BLaER1 treated with 17β-estradiol and CSF1 and Interleukin-3, amounts not matched to agents 10 nM and 100 nM (cell line): ENCODE data around the gene CHST2.
A peak's percentile ranks its signal among the peaks of the same experiment; 100 is the strongest.

ENCODE experiments used
- H3K27ac ChIP-seq, 11 experiments: shearing (Covaris generic); formaldehyde crosslinking; 2 replicates each; pipeline ENCODE4 v1.8.1; 2022
- H3K27me3 ChIP-seq, 11 experiments: shearing (Covaris generic); formaldehyde crosslinking; 2 replicates each; pipeline ENCODE4 v1.8.1; 2022
- H3K36me3 ChIP-seq, 11 experiments: shearing (Covaris generic); formaldehyde crosslinking; 2 replicates each; pipeline ENCODE4 v1.8.1; 2022
- H3K4me1 ChIP-seq, 10 experiments: shearing (Covaris generic); formaldehyde crosslinking; 2 replicates each; pipeline ENCODE4 v1.8.1; 2022
- H3K4me2 ChIP-seq, 11 experiments: shearing (Covaris generic); formaldehyde crosslinking; 2 replicates each; pipeline ENCODE4 v1.8.1; 2022
- H3K4me3 ChIP-seq, 10 experiments: shearing (Covaris generic); formaldehyde crosslinking; 2 replicates each; pipeline ENCODE4 v1.8.1; 2022
- H3K9ac ChIP-seq, 11 experiments: shearing (Covaris generic); formaldehyde crosslinking; 2 replicates each; pipeline ENCODE4 v1.8.1; 2022
- H3K9me3 ChIP-seq, 11 experiments: shearing (Covaris generic); formaldehyde crosslinking; replicated peaks in 1 of 11; 2 replicates each; pipeline ENCODE4 v1.8.1; 2022
- H4K20me1 ChIP-seq, 11 experiments: shearing (Covaris generic); formaldehyde crosslinking; 2 replicates each; pipeline ENCODE4 v1.8.1; 2022
- Cebpa-rat ChIP-seq, 11 experiments: shearing (Covaris generic); IDR thresholded peaks; 2 replicates each; pipeline ENCODE4 v1.8.1; 2022

CHST2 gene

GRCh38 chr3:143134471-143134870 is 14.9 kb downstream of the CHST2 start:
- no peaks in the 10 kb centered on the region; a peak in 1 of 22 replicates for H3K9me3 ChIP-seq
- H3K4me2 ChIP-seq = peak overlapping the region in 3 of 11 experiments; percentile 49 to 82 (median 77); a peak in 5 of 22 replicates
- H3K4me3 ChIP-seq = no peak overlapping the region
- no peaks in the 10 kb centered on the region for H3K36me3 ChIP-seq
- no peaks in the 10 kb centered on the region for H4K20me1 ChIP-seq
- TF ChIP-seq Cebpa-rat (IDR thresholded peaks at IDR 0.05) = no peak
- peak overlapping the region in 3 of 11 experiments; percentile 4 to 53 (median 12); a peak in 4 of 22 replicates for H3K27ac ChIP-seq
- 0 out of 22 replicates have a peak overlapping the region, but pooled peaks of 1 of the 11 experiments have one; percentile 13 for H3K9ac ChIP-seq
- no peaks in the 10 kb centered on the region for H3K27me3 ChIP-seq
- H3K4me1 ChIP-seq = peaks cover 0 to 51% (median 0%) of the 10 kb centered on the region in 10 experiments; a peak in 7 of 20 replicates

GRCh38 chr3:143135150-143135549 is 15.6 kb downstream of the CHST2 start:
- H3K4me2 ChIP-seq = peak overlapping the region in 4 of 11 experiments; percentile 6 to 82 (median 63); a peak in 6 of 22 replicates

GRCh38 chr3:143137435-143138036 is 18.0 kb downstream of the CHST2 start:
- Histone ChIP-seq H3K27me3 (no peaks in the 10 kb centered on the region), H3K9ac (no peak overlapping the region), H3K9me3 (no peaks in the 10 kb centered on the region; a peak in 1 of 22 replicates), H3K27ac (no peak overlapping the region), H3K36me3 (no peaks in the 10 kb centered on the region), H3K4me3 (no peak overlapping the region), H3K4me1 (peaks cover 0 to 51% (median 0%) of the 10 kb centered on the region in 10 experiments; a peak in 7 of 20 replicates), H4K20me1 (no peaks in the 10 kb centered on the region), H3K4me2 (no peak overlapping the region)
- TF ChIP-seq Cebpa-rat (IDR thresholded peaks at IDR 0.05) = no peak

More at GRCh38 chr3:143135150-143135549, 15.6 kb downstream of the CHST2 start:
- Histone ChIP-seq H3K9me3 (no peaks in the 10 kb centered on the region; a peak in 1 of 22 replicates), H3K4me1 (peaks cover 0 to 53% (median 0%) of the 10 kb centered on the region in 10 experiments; a peak in 7 of 20 replicates), H3K27me3 (no peaks in the 10 kb centered on the region), H3K36me3 (no peaks in the 10 kb centered on the region), H3K9ac (0 out of 22 replicates have a peak overlapping the region, but pooled peaks of 1 of the 11 experiments have one; percentile 13), H3K4me3 (no peak overlapping the region), H4K20me1 (no peaks in the 10 kb centered on the region), H3K27ac (peak overlapping the region in 3 of 11 experiments; percentile 12 to 60 (median 21); a peak in 4 of 22 replicates)
- TF ChIP-seq Cebpa-rat (IDR thresholded peaks at IDR 0.05) = no peak

- no peak overlapping the region for H3K27ac ChIP-seq
- no peaks in the 10 kb centered on the region for H3K27me3 ChIP-seq
- H4K20me1 ChIP-seq = no peaks in the 10 kb centered on the region
- peaks cover 0 to 37% (median 0%) of the 10 kb centered on the region in 10 experiments; a peak in 7 of 20 replicates for H3K4me1 ChIP-seq
- H3K9ac ChIP-seq = no peak overlapping the region
- H3K9me3 ChIP-seq = no peaks in the 10 kb centered on the region
- TF ChIP-seq Cebpa-rat (IDR thresholded peaks at IDR 0.05) = no peak
- H3K4me2 ChIP-seq = no peak overlapping the region
- no peaks in the 10 kb centered on the region for H3K36me3 ChIP-seq
- H3K4me3 ChIP-seq = no peak overlapping the region
These were observed 19.4 kb downstream of the CHST2 start for GRCh38 chr3:143138953-143139352.

- Histone ChIP-seq H3K4me1 (peaks cover 0 to 29% (median 0%) of the 10 kb centered on the region in 10 experiments; a peak in 7 of 20 replicates), H3K9ac (no peak overlapping the region), H3K4me3 (no peak overlapping the region), H3K36me3 (no peaks in the 10 kb centered on the region), H3K27ac (no peak overlapping the region), H4K20me1 (no peaks in the 10 kb centered on the region), H3K27me3 (no peaks in the 10 kb centered on the region), H3K9me3 (no peaks in the 10 kb centered on the region), H3K4me2 (no peak overlapping the region; a peak in 1 of 22 replicates)
- no peak for TF ChIP-seq Cebpa-rat (IDR thresholded peaks at IDR 0.05)
These were observed 20.2 kb downstream of the CHST2 start for GRCh38 chr3:143139762-143140161.

- TF ChIP-seq Cebpa-rat (IDR thresholded peaks at IDR 0.05) = no peak
- Histone ChIP-seq H3K4me3 (no peak overlapping the region), H3K4me1 (peaks cover 0 to 21% (median 0%) of the 10 kb centered on the region in 10 experiments; a peak in 6 of 20 replicates), H3K27me3 (no peaks in the 10 kb centered on the region), H3K4me2 (no peak overlapping the region), H3K36me3 (no peaks in the 10 kb centered on the region), H3K9ac (no peak overlapping the region), H3K9me3 (no peaks in the 10 kb centered on the region), H4K20me1 (no peaks in the 10 kb centered on the region), H3K27ac (no peak overlapping the region)
These were observed 21.0 kb downstream of the CHST2 start for GRCh38 chr3:143140550-143140949.

GRCh38 chr3:143142354-143142753 is 22.8 kb downstream of the CHST2 start:
- Histone ChIP-seq H3K27ac (no peak overlapping the region), H3K9me3 (no peaks in the 10 kb centered on the region), H3K4me2 (no peak overlapping the region), H3K27me3 (no peaks in the 10 kb centered on the region), H3K9ac (no peak overlapping the region), H3K4me1 (peaks cover 0 to 14% (median 5%) of the 10 kb centered on the region in 10 experiments; a peak in 7 of 20 replicates), H3K36me3 (no peaks in the 10 kb centered on the region), H4K20me1 (no peaks in the 10 kb centered on the region), H3K4me3 (no peak overlapping the region)
- no peak for TF ChIP-seq Cebpa-rat (IDR thresholded peaks at IDR 0.05)

- Histone ChIP-seq H3K9me3 (no peaks in the 10 kb centered on the region), H3K9ac (no peak overlapping the region), H3K36me3 (no peaks in the 10 kb centered on the region), H3K4me3 (no peak overlapping the region), H3K27me3 (no peaks in the 10 kb centered on the region), H4K20me1 (no peaks in the 10 kb centered on the region), H3K4me1 (peaks cover 0 to 17% (median 5%) of the 10 kb centered on the region in 10 experiments; a peak in 9 of 20 replicates), H3K27ac (no peak overlapping the region), H3K4me2 (no peak overlapping the region)
- TF ChIP-seq Cebpa-rat (IDR thresholded peaks at IDR 0.05) = no peak
These were observed 26.3 kb downstream of the CHST2 start for GRCh38 chr3:143145906-143146305.

- no peak overlapping the region for H3K4me3 ChIP-seq
These were observed 27.1 kb downstream of the CHST2 start for GRCh38 chr3:143146486-143147274.

More at GRCh38 chr3:143146486-143147274, 27.1 kb downstream of the CHST2 start:
- Histone ChIP-seq H3K36me3 (no peaks in the 10 kb centered on the region), H3K27me3 (no peaks in the 10 kb centered on the region), H4K20me1 (no peaks in the 10 kb centered on the region), H3K4me2 (peak overlapping the region in 4 of 11 experiments; percentile 4 to 25 (median 6); a peak in 3 of 22 replicates), H3K9me3 (no peaks in the 10 kb centered on the region), H3K9ac (no peak overlapping the region), H3K4me1 (peaks cover 0 to 25% (median 5%) of the 10 kb centered on the region in 10 experiments; a peak in 9 of 20 replicates), H3K27ac (no peak overlapping the region)
- TF ChIP-seq Cebpa-rat (IDR thresholded peaks at IDR 0.05) = no peak
